Mucosa of rectum (tissue), 2 donors: ENCODE data around the gene MDM1.

ENCODE experiments used
- H3K27ac ChIP-seq, 2 donors: one replicate each; pipeline ENCODE4 v1.7.0; 2013; ENCODE audit warnings: inconsistent platforms in 2 of 2, low read depth in 2 of 2, low read length in 2 of 2
- H3K27me3 ChIP-seq, 2 donors: one replicate each; pipeline ENCODE4 v1.7.0; 2013; ENCODE audit warnings: low read length in 2 of 2; ENCODE audit not compliant: control insufficient read depth in 2 of 2, insufficient read depth in 2 of 2
- H3K36me3 ChIP-seq, 2 donors: one replicate each; pipeline ENCODE4 v1.7.0; 2013; ENCODE audit warnings: low read length in 2 of 2; ENCODE audit not compliant: control insufficient read depth in 2 of 2, insufficient read depth in 2 of 2
- H3K4me1 ChIP-seq, 2 donors: one replicate each; pipeline ENCODE4 v1.7.0; 2013; ENCODE audit warnings: low read length in 2 of 2, mild to moderate bottlenecking in 1 of 2; ENCODE audit not compliant: control insufficient read depth in 2 of 2, insufficient read depth in 2 of 2
- H3K4me3 ChIP-seq, 2 donors: one replicate each; pipeline ENCODE4 v1.7.0; 2013; ENCODE audit warnings: low read length in 2 of 2
- H3K9ac ChIP-seq, 2 donors: one replicate each; pipeline ENCODE4 v1.7.0; 2013; ENCODE audit warnings: low read length in 2 of 2, low read depth in 1 of 2, mild to moderate bottlenecking in 1 of 2
- H3K9me3 ChIP-seq, 2 donors: one replicate each; pipeline ENCODE4 v1.7.0; 2013; ENCODE audit warnings: low read length in 2 of 2; ENCODE audit not compliant: control insufficient read depth in 2 of 2
- donor health status: healthy.
- donor health status: Normal muscosa, but diverticular disease.

Gene MDM1

DNA sequence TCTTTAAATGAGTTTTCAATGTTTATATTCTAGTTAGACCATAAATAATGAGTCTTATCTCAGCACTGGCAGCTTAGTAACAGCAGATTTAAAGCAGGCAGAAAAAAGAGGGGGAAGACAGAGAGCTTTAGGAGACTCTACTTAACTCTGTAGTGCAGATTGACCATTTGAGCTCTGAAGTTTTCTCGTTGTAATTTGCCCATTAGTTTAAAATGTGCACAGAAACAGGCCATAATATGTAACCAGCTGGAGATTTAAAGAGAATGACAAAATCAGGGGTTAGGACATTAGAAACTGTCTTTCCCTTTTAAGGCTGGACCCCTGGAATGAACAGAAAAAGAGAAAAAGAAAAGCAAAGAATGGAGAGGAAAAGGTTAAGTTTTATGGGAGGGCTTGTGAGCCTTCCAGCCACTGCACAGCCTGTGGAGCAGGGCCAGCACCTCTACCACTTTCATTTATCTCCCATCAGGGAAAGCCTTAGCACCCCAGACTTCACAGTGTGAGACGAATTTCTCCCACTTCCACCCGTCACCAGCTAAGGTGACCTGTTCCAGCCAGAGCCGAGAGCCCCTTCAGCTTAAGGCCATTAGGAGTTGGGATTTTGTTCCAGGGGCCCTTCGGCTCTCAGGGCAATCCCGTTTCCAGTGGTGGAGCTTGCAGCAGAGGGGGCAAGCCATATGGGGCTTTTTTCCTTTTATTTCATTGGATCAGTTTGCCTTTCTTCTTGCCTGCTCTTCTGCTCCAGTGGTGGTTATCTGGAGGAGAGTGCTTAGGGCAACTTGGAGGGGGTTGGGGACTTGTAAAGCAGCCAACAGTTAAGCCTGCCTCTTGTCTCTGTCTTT is 86.8 kb downstream of the MDM1 start:
- Histone ChIP-seq H3K27ac (no peak overlapping the region), H3K36me3 (no peaks in the 10 kb centered on the region)

More for the DNA sequence above, 86.8 kb downstream of the MDM1 start:
- Histone ChIP-seq H3K9me3 (no peaks in the 10 kb centered on the region), H3K9ac (no peak overlapping the region), H3K4me3 (peak overlapping the region in 1 of 2 donors; percentile 53), H3K4me1 (peaks cover 0 to 4% of the 10 kb centered on the region in 2 donors), H3K27me3 (no peaks in the 10 kb centered on the region)
